ENCODE data around the gene SVBP. TPM values are rescaled to one million over a fixed set of nuclear protein-coding genes. Genes with fewer than 3 reads are reported as not detected.

Gene SVBP
- polyA plus RNA-seq, 1 donor (not counting 4 experiments of a cell fraction or from before 2014, with no cell fraction given): 15.5 TPM

- TF ChIP-seq, protein P1, sequence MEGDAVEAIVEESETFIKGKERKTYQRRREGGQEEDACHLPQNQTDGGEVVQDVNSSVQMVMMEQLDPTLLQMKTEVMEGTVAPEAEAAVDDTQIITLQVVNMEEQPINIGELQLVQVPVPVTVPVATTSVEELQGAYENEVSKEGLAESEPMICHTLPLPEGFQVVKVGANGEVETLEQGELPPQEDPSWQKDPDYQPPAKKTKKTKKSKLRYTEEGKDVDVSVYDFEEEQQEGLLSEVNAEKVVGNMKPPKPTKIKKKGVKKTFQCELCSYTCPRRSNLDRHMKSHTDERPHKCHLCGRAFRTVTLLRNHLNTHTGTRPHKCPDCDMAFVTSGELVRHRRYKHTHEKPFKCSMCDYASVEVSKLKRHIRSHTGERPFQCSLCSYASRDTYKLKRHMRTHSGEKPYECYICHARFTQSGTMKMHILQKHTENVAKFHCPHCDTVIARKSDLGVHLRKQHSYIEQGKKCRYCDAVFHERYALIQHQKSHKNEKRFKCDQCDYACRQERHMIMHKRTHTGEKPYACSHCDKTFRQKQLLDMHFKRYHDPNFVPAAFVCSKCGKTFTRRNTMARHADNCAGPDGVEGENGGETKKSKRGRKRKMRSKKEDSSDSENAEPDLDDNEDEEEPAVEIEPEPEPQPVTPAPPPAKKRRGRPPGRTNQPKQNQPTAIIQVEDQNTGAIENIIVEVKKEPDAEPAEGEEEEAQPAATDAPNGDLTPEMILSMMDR (optimal IDR thresholded peaks at IDR 0.05 in 1 of 3, IDR thresholded peaks at IDR 0.05 in 1 of 3, conservative IDR thresholded peaks at IDR 0.05 in 1 of 3; ENCODE audit: extremely low read depth in 1 of 3, insufficient read depth in 2 of 3, low read length in 3 of 3): no peak
- TF ChIP-seq EZH2 (IDR thresholded peaks at IDR 0.05; ENCODE audit: low read length): no peak
- no peaks in the 10 kb centered on the region for H3K9me1 ChIP-seq (ENCODE audit: control insufficient read depth, extremely low read depth, insufficient read depth, low read length)
- no peaks in the 10 kb centered on the region for H3K9me3 ChIP-seq (ENCODE audit: control insufficient read depth, low read depth, low read length)
- no peak for DNase-seq (ENCODE audit: low read depth, low spot score)
- H3K4me1 ChIP-seq (ENCODE audit: control insufficient read depth, extremely low read depth, insufficient read depth, low read length): no peaks in the 10 kb centered on the region
- dilution Hi-C loops (cut with MboI; ENCODE audit: extremely low pct_ligation_motif_present, low sequenced_read_pairs): no loop called here
- H3K9ac ChIP-seq (ENCODE audit: control insufficient read depth, extremely low read depth, insufficient read depth, low read length): no peak overlapping the region
- H3K27ac ChIP-seq (ENCODE audit: control insufficient read depth, insufficient read depth, low read length): no peak overlapping the region
- H3K4me2 ChIP-seq (ENCODE audit: control insufficient read depth, extremely low read depth, insufficient read depth, low read depth, low read length): no peak overlapping the region
- no peaks in the 10 kb centered on the region for H4K20me1 ChIP-seq (ENCODE audit: control insufficient read depth, extremely low read depth, insufficient read depth, low read length)
- H3K4me3 ChIP-seq (ENCODE audit: control insufficient read depth in 2 of 3, extremely low read depth in 1 of 3, insufficient read depth in 2 of 3, low read depth in 1 of 3, low read length in 3 of 3): no peak overlapping the region
- H3K27me3 ChIP-seq (ENCODE audit: control insufficient read depth, extremely low read depth, insufficient read depth, low read length): no peaks in the 10 kb centered on the region
- no peak for FAIRE-seq
- no peak overlapping the region for H2AFZ ChIP-seq (ENCODE audit: control insufficient read depth, low read length)
- H3K36me3 ChIP-seq (ENCODE audit: control insufficient read depth in 2 of 2, extremely low read depth in 1 of 2, insufficient read depth in 2 of 2, low read length in 2 of 2): peaks cover 0 to 2% of the 10 kb centered on the region in 2 experiments
- H3K79me2 ChIP-seq (ENCODE audit: control insufficient read depth, insufficient read depth, low read length): no peaks in the 10 kb centered on the region
Measured at GRCh38 chr1:42830631-42831030, 13.4 kb upstream of the SVBP start.

DNA sequence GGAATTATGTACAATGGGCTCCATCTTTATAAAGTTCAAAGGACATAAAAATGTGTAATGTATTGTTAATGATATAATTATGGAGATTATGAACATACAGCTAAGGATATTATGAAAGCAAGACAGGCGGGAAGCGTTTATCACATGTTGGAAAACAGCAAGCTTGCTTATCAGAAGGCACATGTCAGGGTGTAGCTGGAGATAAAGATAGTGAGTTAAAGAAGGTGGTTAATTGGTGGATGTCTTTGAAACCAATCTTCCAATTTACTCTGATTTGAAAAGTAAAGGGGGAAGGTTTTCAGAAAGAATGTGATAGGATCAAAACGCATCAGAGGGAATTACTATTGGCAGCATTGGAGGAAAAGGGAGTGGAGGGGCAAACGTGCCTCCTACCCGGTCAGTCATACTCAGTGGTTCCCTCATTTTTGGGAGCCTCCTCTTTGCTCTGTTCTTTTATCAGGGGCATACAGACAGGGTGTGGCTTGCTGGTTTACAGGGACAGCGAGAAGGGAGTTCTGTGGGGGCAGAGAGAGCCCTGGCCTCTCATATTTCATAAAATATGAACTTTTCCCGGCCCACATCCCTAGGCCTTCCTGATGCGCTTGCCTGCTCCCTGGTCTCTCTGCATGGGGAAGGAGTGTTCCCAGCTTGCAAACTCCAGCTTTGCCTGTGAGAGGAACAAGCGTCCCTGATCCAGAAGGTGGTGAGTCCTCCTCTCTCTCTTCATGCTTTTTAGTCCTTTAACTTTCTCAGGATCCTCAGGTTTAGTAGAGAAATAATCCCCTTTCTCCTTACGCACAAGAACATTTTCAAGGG lies 8.0 kb upstream of the SVBP start:
- FAIRE-seq (no peak), DNase-seq (ENCODE audit: low read depth, low spot score) (no peak)
- H3K9ac ChIP-seq (ENCODE audit: control insufficient read depth, extremely low read depth, insufficient read depth, low read length): no peak overlapping the region
- H3K9me1 ChIP-seq (ENCODE audit: control insufficient read depth, extremely low read depth, insufficient read depth, low read length): no peaks in the 10 kb centered on the region
- peaks cover 0 to 1% of the 10 kb centered on the region in 2 experiments for H3K36me3 ChIP-seq (ENCODE audit: control insufficient read depth in 2 of 2, extremely low read depth in 1 of 2, insufficient read depth in 2 of 2, low read length in 2 of 2)
- TF ChIP-seq, protein P1 (optimal IDR thresholded peaks at IDR 0.05 in 1 of 3, IDR thresholded peaks at IDR 0.05 in 1 of 3, conservative IDR thresholded peaks at IDR 0.05 in 1 of 3; ENCODE audit: extremely low read depth in 1 of 3, insufficient read depth in 2 of 3, low read length in 3 of 3): no peak
- TF ChIP-seq EZH2 (IDR thresholded peaks at IDR 0.05; ENCODE audit: low read length): no peak
- no peaks in the 10 kb centered on the region for H3K4me1 ChIP-seq (ENCODE audit: control insufficient read depth, extremely low read depth, insufficient read depth, low read length)
- H3K4me2 ChIP-seq (ENCODE audit: control insufficient read depth, extremely low read depth, insufficient read depth, low read depth, low read length): no peak overlapping the region
- H4K20me1 ChIP-seq (ENCODE audit: control insufficient read depth, extremely low read depth, insufficient read depth, low read length): no peaks in the 10 kb centered on the region
- H3K27me3 ChIP-seq (ENCODE audit: control insufficient read depth, extremely low read depth, insufficient read depth, low read length): no peaks in the 10 kb centered on the region
- no peaks in the 10 kb centered on the region for H3K79me2 ChIP-seq (ENCODE audit: control insufficient read depth, insufficient read depth, low read length)
- no peak overlapping the region for H3K4me3 ChIP-seq (ENCODE audit: control insufficient read depth in 2 of 3, extremely low read depth in 1 of 3, insufficient read depth in 2 of 3, low read depth in 1 of 3, low read length in 3 of 3)
- no peak overlapping the region for H2AFZ ChIP-seq (ENCODE audit: control insufficient read depth, low read length)
- H3K9me3 ChIP-seq (ENCODE audit: control insufficient read depth, low read depth, low read length): no peaks in the 10 kb centered on the region
- dilution Hi-C loops (cut with MboI; ENCODE audit: extremely low pct_ligation_motif_present, low sequenced_read_pairs): no loop called here
- no peak overlapping the region for H3K27ac ChIP-seq (ENCODE audit: control insufficient read depth, insufficient read depth, low read length)
